GM23338 (cell line): ENCODE results near the gene MMP24OS. TPM values are rescaled to one million over a fixed set of nuclear protein-coding genes. Genes with fewer than 3 reads are reported as not detected.
A peak's percentile ranks its signal among the peaks of the same experiment; 100 is the strongest.

ENCODE experiments used
- ATAC-seq: fragments of 200-7000 bp; cut with Tn5 transposase; 3 replicates; pipeline ENCODE4 v1.9.1; 2020
- DNase-seq: peaks from one replicate; pipeline ENCODE4 v3.0.0-alpha.2; 2015; ENCODE audit warnings: low spot score
- H2AFZ ChIP-seq: fragments of 200-600 bp; sonication (generic); 2 replicates; pipeline ENCODE4 v1.8.0; 2016; ENCODE audit warnings: antibody characterized with exemption, mild to moderate bottlenecking, moderate library complexity
- H3F3A ChIP-seq: fragments of 200-600 bp; sonication (generic); replicated peaks from 2 replicates; pipeline ENCODE4 v1.8.0; 2017; ENCODE audit warnings: antibody characterized with exemption, mixed run types, low read depth
- H3K27ac ChIP-seq: fragments of 200-600 bp; sonication (generic); 2 replicates; pipeline ENCODE4 v1.6.1; 2016; ENCODE audit warnings: low read depth
- H3K27me3 ChIP-seq: fragments of 200-600 bp; sonication (generic); 2 replicates; pipeline ENCODE4 v1.8.0; 2016; ENCODE audit warnings: mild to moderate bottlenecking, mixed run types, moderate library complexity; ENCODE audit not compliant: insufficient read depth
- H3K36me3 ChIP-seq: fragments of 200-600 bp; sonication (generic); 2 replicates; pipeline ENCODE4 v1.8.0; 2016; ENCODE audit warnings: mild to moderate bottlenecking; ENCODE audit not compliant: insufficient read depth
- H3K4me1 ChIP-seq: fragments of 200-600 bp; sonication (generic); 2 replicates; pipeline ENCODE4 v1.8.0; 2016; ENCODE audit warnings: mild to moderate bottlenecking, moderate library complexity; ENCODE audit not compliant: insufficient read depth
- H3K4me2 ChIP-seq: fragments of 200-600 bp; sonication (generic); 2 replicates; pipeline ENCODE4 v1.7.1; 2017; ENCODE audit warnings: mixed run types
- H3K4me3 ChIP-seq: fragments of 200-600 bp; sonication (generic); 2 replicates; pipeline ENCODE4 v1.6.1; 2016; ENCODE audit warnings: mixed run types
- H3K79me2 ChIP-seq: fragments of 200-600 bp; sonication (generic); replicated peaks from 2 replicates; pipeline ENCODE4 v1.8.0; 2017; ENCODE audit warnings: mild to moderate bottlenecking; ENCODE audit not compliant: insufficient read depth
- H3K9me2 ChIP-seq: fragments of 200-600 bp; sonication (generic); 2 replicates; pipeline ENCODE4 v1.8.0; 2017; ENCODE audit not compliant: insufficient read depth
- H4K20me1 ChIP-seq: fragments of 200-600 bp; sonication (generic); replicated peaks from 2 replicates; pipeline ENCODE4 v1.8.0; 2017; ENCODE audit warnings: mild to moderate bottlenecking; ENCODE audit not compliant: insufficient read depth
- H3K27ac Mint-ChIP-seq: 2 replicates; pipeline ENCODE4 v1.8.0; 2020; ENCODE audit warnings: inconsistent platforms, mild to moderate bottlenecking, moderate library complexity, mixed read lengths
- H3K27me3 Mint-ChIP-seq: 3 replicates; pipeline ENCODE4 v1.8.0; 2022; ENCODE audit warnings: low read depth, mild to moderate bottlenecking, moderate library complexity, mixed read lengths, inconsistent platforms; ENCODE audit not compliant: insufficient read depth, poor library complexity
- H3K36me3 Mint-ChIP-seq: 3 replicates; pipeline ENCODE4 v1.8.0; 2021; ENCODE audit warnings: low read depth, mild to moderate bottlenecking, inconsistent platforms, moderate library complexity, mixed read lengths
- H3K4me1 Mint-ChIP-seq: 3 replicates; pipeline ENCODE4 v1.8.0; 2020; ENCODE audit warnings: mild to moderate bottlenecking, inconsistent platforms, mixed read lengths
- H3K4me3 Mint-ChIP-seq: 3 replicates; pipeline ENCODE4 v1.8.0; 2021; ENCODE audit warnings: moderate library complexity, mild to moderate bottlenecking, inconsistent platforms, mixed read lengths
- H3K9me3 Mint-ChIP-seq: 3 replicates; pipeline ENCODE4 v1.8.0; 2020; ENCODE audit warnings: moderate library complexity, mild to moderate bottlenecking, inconsistent platforms, mixed read lengths
- CREB1 ChIP-seq: fragments of 250-450 bp; sonication (Bioruptor Pico); IDR thresholded peaks from 2 replicates; pipeline ENCODE4 v1.5.0; 2020; ENCODE audit warnings: low read depth, mild to moderate bottlenecking, moderate library complexity
- EZH2 ChIP-seq: fragments of 200-600 bp; sonication (generic); IDR thresholded peaks from one replicate; pipeline ENCODE4 v1.8.0; 2017; ENCODE audit warnings: antibody characterized with exemption, mild to moderate bottlenecking, low read depth; ENCODE audit not compliant: unreplicated experiment
- EZH2phosphoT487 ChIP-seq: fragments of 200-600 bp; sonication (generic); IDR thresholded peaks from one replicate; pipeline ENCODE4 v1.8.1; 2018; ENCODE audit warnings: antibody characterized with exemption; ENCODE audit not compliant: unreplicated experiment
- JUNB ChIP-seq: IDR thresholded peaks from one replicate; pipeline ENCODE4 v1.6.1; 2016; ENCODE audit warnings: antibody characterized with exemption; ENCODE audit not compliant: unreplicated experiment
- NANOG ChIP-seq: IDR thresholded peaks from 2 replicates; pipeline ENCODE4 v1.6.1; 2016; ENCODE audit warnings: antibody characterized with exemption, borderline replicate concordance
- ZNF114 ChIP-seq: fragments of 250-450 bp; sonication (Bioruptor Pico); IDR thresholded peaks from 2 replicates; pipeline ENCODE4 v1.5.0; 2020; ENCODE audit warnings: mild to moderate bottlenecking, moderate library complexity
- ZNF331 ChIP-seq: fragments of 250-450 bp; sonication (Bioruptor Pico); IDR thresholded peaks from 2 replicates; pipeline ENCODE4 v1.5.0; 2020; ENCODE audit warnings: low read depth, mild to moderate bottlenecking, moderate library complexity
- polyA plus RNA-seq: library from polyadenylated mRNA; unstranded; fragments of >200 nt; fragmentation: Nextera tagmentation; extraction: Ambion mirVana; gene quantifications from 2 replicates; pipeline ENCODE4 v1.2.1, GENCODE V29; 2016
- total RNA-seq: library from RNA; depleted of rRNA; stranded (reverse); fragments of >200 nt; shearing (Covaris generic); gene quantifications from 2 replicates; pipeline ENCODE4 v1.2.3, GENCODE V29; 2014
- TF ChIP-seq, protein P1 (sequence below): fragments of 250-450 bp; sonication (Bioruptor Pico); IDR thresholded peaks from 2 replicates; pipeline ENCODE4 v1.5.0; 2020; ENCODE audit warnings: mild to moderate bottlenecking, moderate library complexity
- TF ChIP-seq, protein P2 (sequence below), 2 experiments: fragments of 200-600 bp in 1 of 2; sonication (generic) in 1 of 2; conservative IDR thresholded peaks; 2 replicates each; pipeline versions ENCODE4 v1.5.1 to v1.6.1; 2016 to 2017; ENCODE audit warnings: antibody characterized with exemption in 2 of 2, low read depth in 2 of 2, mild to moderate bottlenecking in 2 of 2, moderate library complexity in 1 of 2
- TF ChIP-seq, protein P3 (sequence below): IDR thresholded peaks from one replicate; pipeline ENCODE4 v1.6.1; 2018; ENCODE audit warnings: antibody characterized with exemption; ENCODE audit not compliant: unreplicated experiment

Gene MMP24OS
- total and polyA plus RNA-seq, 2 experiments from 2014 or later, result 10.5 to 25.4 TPM

DNA sequence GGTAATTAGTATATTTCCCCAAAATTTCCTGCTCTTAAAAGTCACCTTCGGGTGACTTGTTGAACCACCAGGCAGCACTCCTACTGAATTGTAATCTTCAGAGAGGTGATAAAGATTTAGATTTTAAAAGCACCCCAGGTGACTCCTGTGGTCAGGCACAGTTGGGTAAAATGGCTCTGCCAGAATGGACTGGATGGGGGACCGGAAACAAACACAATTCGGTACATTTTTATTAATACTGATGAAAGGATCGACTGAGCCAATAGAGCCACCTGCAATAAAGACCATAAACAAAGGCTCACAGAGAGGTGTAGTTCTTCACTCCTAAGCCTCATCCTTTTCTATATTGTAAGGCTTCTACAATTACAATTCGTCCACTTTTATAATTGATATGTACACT is 33.9 kb upstream of the MMP24OS start (continued):
- TF ChIP-seq, protein P1, sequence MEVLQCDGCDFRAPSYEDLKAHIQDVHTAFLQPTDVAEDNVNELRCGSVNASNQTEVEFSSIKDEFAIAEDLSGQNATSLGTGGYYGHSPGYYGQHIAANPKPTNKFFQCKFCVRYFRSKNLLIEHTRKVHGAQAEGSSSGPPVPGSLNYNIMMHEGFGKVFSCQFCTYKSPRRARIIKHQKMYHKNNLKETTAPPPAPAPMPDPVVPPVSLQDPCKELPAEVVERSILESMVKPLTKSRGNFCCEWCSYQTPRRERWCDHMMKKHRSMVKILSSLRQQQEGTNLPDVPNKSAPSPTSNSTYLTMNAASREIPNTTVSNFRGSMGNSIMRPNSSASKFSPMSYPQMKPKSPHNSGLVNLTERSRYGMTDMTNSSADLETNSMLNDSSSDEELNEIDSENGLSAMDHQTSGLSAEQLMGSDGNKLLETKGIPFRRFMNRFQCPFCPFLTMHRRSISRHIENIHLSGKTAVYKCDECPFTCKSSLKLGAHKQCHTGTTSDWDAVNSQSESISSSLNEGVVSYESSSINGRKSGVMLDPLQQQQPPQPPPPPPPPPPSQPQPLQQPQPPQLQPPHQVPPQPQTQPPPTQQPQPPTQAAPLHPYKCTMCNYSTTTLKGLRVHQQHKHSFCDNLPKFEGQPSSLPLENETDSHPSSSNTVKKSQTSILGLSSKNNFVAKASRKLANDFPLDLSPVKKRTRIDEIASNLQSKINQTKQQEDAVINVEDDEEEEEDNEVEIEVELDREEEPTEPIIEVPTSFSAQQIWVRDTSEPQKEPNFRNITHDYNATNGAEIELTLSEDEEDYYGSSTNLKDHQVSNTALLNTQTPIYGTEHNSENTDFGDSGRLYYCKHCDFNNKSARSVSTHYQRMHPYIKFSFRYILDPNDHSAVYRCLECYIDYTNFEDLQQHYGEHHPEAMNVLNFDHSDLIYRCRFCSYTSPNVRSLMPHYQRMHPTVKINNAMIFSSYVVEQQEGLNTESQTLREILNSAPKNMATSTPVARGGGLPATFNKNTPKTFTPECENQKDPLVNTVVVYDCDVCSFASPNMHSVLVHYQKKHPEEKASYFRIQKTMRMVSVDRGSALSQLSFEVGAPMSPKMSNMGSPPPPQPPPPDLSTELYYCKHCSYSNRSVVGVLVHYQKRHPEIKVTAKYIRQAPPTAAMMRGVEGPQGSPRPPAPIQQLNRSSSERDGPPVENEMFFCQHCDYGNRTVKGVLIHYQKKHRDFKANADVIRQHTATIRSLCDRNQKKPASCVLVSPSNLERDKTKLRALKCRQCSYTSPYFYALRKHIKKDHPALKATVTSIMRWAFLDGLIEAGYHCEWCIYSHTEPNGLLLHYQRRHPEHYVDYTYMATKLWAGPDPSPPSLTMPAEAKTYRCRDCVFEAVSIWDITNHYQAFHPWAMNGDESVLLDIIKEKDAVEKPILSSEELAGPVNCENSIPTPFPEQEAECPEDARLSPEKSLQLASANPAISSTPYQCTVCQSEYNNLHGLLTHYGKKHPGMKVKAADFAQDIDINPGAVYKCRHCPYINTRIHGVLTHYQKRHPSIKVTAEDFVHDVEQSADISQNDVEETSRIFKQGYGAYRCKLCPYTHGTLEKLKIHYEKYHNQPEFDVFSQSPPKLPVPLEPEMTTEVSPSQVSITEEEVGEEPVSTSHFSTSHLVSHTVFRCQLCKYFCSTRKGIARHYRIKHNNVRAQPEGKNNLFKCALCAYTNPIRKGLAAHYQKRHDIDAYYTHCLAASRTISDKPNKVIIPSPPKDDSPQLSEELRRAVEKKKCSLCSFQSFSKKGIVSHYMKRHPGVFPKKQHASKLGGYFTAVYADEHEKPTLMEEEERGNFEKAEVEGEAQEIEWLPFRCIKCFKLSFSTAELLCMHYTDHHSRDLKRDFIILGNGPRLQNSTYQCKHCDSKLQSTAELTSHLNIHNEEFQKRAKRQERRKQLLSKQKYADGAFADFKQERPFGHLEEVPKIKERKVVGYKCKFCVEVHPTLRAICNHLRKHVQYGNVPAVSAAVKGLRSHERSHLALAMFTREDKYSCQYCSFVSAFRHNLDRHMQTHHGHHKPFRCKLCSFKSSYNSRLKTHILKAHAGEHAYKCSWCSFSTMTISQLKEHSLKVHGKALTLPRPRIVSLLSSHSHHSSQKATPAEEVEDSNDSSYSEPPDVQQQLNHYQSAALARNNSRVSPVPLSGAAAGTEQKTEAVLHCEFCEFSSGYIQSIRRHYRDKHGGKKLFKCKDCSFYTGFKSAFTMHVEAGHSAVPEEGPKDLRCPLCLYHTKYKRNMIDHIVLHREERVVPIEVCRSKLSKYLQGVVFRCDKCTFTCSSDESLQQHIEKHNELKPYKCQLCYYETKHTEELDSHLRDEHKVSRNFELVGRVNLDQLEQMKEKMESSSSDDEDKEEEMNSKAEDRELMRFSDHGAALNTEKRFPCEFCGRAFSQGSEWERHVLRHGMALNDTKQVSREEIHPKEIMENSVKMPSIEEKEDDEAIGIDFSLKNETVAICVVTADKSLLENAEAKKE (CRISPR knock-in tag), result no peak
- TF ChIP-seq CREB1 (CRISPR knock-in tag), result no peak
- no peak for TF ChIP-seq ZNF114 (CRISPR knock-in tag)
- no peak for TF ChIP-seq EZH2
- TF ChIP-seq, protein P2, sequence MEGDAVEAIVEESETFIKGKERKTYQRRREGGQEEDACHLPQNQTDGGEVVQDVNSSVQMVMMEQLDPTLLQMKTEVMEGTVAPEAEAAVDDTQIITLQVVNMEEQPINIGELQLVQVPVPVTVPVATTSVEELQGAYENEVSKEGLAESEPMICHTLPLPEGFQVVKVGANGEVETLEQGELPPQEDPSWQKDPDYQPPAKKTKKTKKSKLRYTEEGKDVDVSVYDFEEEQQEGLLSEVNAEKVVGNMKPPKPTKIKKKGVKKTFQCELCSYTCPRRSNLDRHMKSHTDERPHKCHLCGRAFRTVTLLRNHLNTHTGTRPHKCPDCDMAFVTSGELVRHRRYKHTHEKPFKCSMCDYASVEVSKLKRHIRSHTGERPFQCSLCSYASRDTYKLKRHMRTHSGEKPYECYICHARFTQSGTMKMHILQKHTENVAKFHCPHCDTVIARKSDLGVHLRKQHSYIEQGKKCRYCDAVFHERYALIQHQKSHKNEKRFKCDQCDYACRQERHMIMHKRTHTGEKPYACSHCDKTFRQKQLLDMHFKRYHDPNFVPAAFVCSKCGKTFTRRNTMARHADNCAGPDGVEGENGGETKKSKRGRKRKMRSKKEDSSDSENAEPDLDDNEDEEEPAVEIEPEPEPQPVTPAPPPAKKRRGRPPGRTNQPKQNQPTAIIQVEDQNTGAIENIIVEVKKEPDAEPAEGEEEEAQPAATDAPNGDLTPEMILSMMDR (conservative IDR thresholded peaks at IDR 0.05; ENCODE audit: low read depth in 2 of 2), result no peak
- TF ChIP-seq ZNF331 (CRISPR knock-in tag), result no peak

DNA sequence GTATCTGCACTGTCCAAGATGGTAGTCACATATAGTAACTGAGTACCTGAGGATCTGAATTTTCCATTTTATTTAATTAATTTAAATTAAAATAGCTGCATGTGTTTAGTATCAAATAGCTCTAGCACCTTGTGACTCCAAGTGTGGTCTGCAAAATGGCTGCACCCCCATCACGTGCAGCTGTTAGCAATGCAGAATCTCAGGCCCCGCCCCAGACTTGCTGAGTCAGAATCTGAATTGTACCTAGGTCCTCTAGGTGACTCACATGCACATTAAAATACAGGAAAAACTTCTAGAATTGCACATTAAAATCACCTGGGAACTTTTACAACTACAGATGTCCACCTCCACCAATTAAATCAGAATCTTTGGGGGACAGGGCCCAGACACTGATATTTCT is 33.5 kb upstream of the MMP24OS start:
- no peaks in the 10 kb centered on the region for H3K36me3 ChIP-seq
- no peaks in the 10 kb centered on the region for H4K20me1 ChIP-seq
- no peak overlapping the region for H3K4me3 Mint-ChIP-seq
- no peaks in the 10 kb centered on the region for H3K27me3 ChIP-seq
- no peak overlapping the region for H3K4me2 ChIP-seq
- peaks cover 9% of the 10 kb centered on the region; the same call in 1 of the 2 replicates for H3F3A ChIP-seq
- H3K9me3 Mint-ChIP-seq, result no peaks in the 10 kb centered on the region; the same call in 2 of the 3 replicates
- no peaks in the 10 kb centered on the region for H3K79me2 ChIP-seq
- no peaks in the 10 kb centered on the region for H3K9me2 ChIP-seq
- TF ChIP-seq NANOG, result no peak
- TF ChIP-seq, protein P3, sequence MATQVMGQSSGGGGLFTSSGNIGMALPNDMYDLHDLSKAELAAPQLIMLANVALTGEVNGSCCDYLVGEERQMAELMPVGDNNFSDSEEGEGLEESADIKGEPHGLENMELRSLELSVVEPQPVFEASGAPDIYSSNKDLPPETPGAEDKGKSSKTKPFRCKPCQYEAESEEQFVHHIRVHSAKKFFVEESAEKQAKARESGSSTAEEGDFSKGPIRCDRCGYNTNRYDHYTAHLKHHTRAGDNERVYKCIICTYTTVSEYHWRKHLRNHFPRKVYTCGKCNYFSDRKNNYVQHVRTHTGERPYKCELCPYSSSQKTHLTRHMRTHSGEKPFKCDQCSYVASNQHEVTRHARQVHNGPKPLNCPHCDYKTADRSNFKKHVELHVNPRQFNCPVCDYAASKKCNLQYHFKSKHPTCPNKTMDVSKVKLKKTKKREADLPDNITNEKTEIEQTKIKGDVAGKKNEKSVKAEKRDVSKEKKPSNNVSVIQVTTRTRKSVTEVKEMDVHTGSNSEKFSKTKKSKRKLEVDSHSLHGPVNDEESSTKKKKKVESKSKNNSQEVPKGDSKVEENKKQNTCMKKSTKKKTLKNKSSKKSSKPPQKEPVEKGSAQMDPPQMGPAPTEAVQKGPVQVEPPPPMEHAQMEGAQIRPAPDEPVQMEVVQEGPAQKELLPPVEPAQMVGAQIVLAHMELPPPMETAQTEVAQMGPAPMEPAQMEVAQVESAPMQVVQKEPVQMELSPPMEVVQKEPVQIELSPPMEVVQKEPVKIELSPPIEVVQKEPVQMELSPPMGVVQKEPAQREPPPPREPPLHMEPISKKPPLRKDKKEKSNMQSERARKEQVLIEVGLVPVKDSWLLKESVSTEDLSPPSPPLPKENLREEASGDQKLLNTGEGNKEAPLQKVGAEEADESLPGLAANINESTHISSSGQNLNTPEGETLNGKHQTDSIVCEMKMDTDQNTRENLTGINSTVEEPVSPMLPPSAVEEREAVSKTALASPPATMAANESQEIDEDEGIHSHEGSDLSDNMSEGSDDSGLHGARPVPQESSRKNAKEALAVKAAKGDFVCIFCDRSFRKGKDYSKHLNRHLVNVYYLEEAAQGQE, result no peak
- no peak for TF ChIP-seq JUNB
- TF ChIP-seq ZNF331 (CRISPR knock-in tag), result no peak
- no peak for TF ChIP-seq EZH2phosphoT487
- no peak overlapping the region for H3K4me3 ChIP-seq
- peaks cover 38% of the 10 kb centered on the region for H3K4me1 Mint-ChIP-seq
- DNase-seq, result peak; percentile 22
- no peak overlapping the region for H2AFZ ChIP-seq
- peak overlapping the region; percentile 46; the same call in 1 of the 2 replicates for H3K27ac ChIP-seq
- no peak for ATAC-seq
- peak overlapping the region; percentile 90 for H3K27ac Mint-ChIP-seq
- H3K4me1 ChIP-seq, result peaks cover 24% of the 10 kb centered on the region
- peaks cover 5% of the 10 kb centered on the region; the same call in 2 of the 3 replicates for H3K36me3 Mint-ChIP-seq
- H3K27me3 Mint-ChIP-seq, result peaks cover 3% of the 10 kb centered on the region
